HG03045 (cell line): Measurements from ENCODE around the gene CDKN2B.
A peak's percentile ranks its signal among the peaks of the same experiment; 100 is the strongest.
"Not testable (repeated sequence)": the region's sequence is repeated elsewhere in the genome, so short reads cannot be mapped to it uniquely, and the experiment has no call there.

Experiments
- ATAC-seq: cut with Tn5 transposase; IDR thresholded peaks from one replicate; pipeline ENCODE4 v1.9.1; 2021; ENCODE audit warnings: mild to moderate bottlenecking, moderate library complexity; ENCODE audit not compliant: unreplicated experiment

CDKN2B gene

DNA sequence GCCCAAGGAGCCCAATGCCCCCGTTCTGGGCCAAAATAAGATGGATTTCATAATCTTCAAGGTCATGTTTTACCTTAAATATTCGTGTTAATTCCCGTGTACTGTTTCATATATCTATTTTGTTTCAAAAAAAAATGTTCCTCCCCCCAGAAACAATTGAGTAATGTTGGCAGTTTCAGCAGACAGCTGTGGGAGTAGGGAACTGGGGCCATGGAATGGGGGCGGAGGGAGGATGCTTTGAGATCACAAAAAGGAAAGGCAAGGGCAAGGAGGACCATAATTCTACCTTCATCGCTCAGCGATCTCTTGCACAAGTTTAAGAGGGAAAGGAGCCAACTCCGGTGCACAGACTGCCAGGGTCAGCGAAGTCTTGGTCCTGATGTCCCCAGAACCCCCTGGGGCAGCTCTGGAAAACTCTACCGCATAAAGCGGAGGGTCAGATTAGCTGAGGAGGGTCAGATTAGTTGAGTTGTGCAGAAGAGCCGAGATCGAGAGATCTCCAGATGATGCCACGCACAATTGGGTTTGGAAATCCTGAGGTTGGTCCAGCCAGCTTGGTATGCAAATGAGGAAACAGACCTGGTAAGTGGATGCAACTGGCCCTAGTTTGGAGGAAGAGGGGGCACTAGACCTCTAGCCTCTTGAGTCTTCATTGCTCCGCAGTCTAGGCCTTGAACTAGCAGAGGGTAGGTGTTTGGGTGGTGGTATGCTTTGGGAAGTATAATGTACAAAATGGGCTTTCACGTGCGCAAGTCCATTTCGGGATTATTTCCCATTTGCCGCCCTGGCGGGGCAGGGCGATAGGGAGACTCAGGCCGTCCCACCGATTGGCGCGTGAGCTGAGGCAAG is 38.9 kb downstream of the CDKN2B start:
- ATAC-seq = no peak

DNA sequence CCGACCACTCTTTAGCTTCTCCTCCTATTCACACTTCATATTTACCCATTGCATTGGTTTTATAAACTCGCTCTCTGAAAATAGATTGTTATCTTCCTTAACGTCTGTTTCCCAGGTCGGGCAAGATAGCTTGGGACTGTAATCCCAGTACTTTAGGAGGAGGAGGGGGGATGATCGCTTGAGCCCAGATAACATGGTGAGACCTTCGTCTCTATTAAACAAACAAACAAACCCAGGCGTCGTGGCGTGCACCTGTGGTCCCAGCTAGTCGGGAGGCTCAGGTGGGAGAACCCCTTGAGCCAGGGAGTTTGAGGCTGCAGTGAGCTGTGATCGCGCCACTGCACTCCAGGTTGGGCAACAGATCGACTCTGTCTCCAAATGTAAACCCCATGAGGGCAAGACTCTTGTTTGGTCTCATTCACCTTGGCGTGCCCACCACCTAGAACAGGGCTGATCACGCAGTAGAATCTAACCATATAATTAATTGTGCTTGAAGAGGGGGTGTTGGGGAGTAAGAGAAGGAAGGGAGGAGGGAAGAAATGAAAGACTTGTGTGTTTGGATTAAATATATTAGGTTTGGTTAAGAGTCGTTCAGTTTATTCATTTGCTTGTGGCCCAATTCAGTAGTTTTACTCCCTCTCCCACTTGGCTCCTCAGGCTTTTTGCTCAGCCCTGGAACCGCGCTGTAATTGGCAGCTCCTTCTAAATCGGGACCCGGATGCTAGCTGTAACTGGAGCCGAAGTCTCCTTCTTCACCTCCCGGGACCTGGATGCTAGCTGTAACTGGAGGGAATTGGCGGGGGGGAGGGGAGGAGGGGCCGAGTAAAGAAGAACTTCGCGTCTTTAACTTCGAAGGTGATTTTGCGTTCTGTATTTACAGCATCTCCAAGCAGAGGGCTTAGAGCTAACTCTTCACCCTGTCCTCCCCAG is 39.8 kb downstream of the CDKN2B start:
- no peak for ATAC-seq

DNA sequence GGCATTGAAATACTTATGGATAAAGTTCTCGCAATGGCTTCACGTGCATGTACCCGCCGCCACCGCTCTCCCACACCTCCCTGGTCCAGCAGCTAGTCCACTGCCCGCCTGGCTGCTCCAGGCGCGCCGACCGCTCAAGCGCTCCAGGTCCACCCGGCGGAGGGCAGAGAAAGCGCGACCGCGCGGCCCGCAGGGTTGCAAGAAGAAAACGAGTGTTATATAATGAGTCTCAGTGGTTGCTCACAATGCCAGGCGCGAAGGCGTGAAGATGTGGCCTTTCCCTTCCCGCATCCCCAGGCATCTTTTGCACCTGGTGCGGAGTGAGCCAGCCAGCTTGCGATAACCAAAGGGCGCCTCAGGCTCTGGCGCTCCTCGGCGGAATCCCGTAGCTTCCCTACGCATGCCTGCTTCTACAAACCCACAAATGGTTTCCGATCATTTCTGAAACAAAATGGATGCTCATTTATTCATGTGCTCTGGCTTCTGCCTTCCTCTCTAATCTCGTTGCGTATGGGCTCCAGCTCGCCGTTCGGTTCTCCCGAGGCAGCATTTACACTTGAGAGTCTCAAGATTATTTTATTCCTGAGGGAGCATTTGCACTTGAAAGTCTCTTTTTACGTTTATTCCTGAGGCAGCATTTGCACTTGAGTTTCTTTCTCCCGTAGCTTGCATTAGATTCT is 40.6 kb downstream of the CDKN2B start:
- no peak for ATAC-seq

DNA sequence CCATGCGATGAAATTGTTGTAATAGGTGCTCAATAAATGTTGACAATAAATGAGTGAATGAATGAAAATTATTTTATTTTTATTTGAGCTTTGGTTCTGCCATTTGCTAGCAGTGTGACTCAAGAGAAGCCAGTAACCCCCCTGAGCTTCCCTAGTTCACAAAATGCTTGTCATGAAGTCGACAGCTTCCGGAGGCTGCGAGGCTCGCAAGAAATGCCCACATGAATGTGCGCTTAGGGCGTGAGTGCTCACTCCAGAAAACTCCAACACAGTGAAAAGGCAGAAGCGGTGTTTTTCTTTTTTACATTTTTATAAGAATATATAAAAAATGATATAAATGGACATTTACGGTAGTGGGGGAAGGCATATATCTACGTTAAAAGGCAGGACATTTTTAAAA is 41.4 kb downstream of the CDKN2B start:
- no peak for ATAC-seq

DNA sequence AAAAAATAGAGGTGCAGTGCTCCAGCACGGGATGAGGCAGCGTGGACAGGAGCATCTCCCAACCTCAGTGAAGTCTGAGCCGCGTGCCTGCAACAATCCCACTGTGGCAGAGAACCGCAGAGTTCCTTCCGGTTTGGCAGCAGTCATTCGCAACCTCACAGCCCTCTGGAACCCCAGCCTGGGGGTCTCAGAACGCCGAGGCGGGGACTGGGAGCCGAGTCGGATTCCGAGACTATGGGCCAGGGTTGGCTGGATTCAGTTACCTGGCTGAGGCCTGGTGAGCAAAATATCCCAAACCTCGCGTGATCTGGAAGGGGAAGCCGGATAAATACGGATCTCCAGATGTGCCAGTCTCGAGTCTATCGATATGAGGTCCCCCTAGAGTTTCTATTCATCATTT is 41.9 kb downstream of the CDKN2B start:
- ATAC-seq = no peak

DNA sequence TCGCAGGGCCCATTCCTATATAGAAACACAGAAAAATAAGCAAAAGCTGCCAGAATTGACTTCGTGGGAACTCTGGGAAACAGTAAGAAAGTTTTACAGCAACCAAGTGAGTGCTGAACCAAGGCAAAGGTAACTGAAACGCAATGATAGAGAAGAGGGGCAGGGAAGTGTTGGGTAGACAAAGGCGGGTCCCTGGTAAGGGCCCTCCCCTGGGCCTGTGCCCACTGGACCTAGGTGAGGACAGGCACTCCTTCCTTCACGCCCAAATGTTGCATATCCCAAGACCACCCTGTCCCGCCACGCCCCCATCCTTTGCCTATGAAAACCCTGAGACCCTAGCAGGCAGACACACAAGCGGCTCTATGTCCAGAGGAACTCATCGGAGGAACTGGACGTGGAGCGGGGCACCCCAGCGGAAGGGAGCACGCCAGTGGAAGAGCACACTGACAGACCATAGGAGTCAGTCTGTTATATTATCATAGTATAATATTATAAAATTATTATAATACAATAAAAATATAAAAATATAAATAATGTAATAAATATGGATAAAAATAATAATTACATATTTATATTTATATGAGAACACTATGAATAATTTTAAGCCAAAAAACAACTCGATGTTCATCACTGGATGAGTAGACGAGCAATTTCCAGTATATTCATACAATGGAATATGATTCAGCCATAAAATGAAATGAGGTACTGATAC is 42.8 kb downstream of the CDKN2B start:
- ATAC-seq = no peak

DNA sequence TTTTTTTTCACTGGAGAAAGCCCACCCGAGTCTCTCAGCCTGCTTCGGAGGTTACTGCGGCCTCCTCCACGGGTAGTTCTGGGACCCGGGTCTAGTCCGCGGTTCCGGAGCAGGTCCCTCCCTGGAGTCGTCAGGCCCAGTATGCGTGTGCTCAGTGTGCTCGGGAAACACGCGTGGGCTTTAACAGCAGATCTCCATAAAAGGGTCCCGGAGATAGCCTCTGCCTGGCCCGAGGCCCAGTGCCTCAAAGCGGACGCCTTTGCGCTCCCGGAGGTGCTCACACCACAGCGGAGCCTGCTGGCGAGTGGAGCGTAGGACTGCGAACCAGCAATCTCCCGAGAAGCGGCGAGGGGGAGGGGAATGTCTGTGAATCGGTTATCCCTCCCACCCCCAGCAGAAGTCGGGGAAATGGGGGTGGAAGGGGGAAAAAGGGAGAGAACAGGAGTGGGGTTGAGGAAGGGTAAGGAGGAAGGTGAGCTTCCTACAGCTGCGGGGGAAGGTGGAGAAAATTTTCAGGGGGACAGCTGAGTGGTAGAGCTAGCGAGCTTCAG is 43.6 kb downstream of the CDKN2B start:
- ATAC-seq = peak; percentile 94

DNA sequence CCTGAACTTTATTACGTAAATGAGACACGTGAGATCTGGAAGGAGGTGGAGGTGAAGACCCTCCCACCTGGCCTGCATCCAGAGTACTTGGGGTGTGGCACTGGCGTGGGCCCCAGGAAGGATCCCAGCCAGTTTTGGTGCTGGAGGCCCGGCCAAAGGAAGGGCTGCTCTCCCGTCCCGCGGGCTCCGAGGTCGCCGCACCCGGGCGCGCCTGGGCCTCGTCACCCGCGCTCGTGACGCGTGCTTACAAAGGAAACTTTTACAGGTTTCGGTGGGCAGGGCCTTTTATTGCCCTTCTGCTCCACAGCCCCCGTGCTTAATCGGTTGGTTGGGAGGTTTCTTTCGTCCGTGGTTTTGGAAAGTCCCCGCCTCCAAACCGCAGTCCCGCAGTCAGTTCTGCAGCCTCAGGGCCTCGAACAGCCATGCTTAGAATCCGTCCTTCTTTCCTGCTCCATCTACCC is 44.1 kb downstream of the CDKN2B start:
- peak; percentile 56 for ATAC-seq

DNA sequence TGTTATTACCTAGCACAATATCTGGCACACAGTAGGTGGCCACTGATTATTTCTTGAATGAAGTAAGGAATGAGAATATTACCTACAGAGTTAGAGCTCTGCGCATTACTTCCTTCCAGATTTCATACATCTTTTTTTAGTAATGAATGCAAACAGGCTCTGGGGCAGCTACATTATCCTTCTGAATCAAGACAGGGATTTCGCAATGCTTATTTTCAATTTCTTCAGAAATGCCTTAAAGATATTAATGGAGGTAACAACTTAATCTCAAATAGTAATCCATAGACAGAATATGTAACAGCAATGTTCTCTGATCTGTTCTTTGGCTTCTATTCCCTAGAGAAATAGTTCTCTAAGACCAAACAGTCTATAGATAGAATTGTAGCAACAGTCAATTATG is 47.5 kb downstream of the CDKN2B start:
- no peak for ATAC-seq

DNA sequence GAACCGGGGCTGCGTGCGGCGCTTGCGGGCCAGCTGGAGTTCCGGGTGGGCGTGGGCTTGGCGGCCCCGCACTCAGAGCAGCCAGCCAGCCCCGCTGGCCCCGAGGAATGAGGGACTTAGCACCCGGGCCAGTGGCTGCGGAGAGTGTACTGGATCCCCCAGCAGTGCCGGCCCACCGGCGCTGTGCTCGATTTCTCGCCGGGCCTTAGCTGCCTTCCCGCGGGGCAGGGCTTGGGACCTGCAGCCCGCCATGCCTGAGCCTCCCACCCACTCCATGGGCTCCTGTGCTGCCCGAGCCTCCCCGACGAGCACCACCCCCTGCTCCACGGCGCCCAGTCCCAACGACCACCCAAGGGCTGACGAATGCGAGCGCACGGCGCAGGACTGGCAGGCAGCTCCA is 49.8 kb downstream of the CDKN2B start:
- ATAC-seq = not testable (repeated sequence)

DNA sequence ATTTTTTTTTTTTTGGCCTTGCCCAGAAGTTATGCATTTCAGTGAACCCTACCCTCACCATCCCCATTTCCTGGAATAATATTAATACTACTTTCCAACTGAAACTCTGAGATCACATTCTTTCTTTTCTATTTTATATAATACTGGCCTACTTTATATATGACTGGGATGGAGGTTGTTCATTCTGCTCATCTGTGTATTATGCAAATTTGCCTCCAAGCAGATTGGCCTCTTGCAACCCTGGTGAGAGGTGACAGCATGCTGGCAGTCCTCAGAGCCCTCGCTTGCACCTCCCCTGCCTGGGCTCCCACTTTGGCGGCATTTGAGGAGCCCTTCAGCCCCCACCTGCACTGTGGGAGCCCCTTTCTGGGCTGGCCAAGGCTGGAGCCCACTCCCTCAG is 50.3 kb downstream of the CDKN2B start:
- no peak for ATAC-seq
